Ovary (tissue), 9 donors: ENCODE measurements around the gene ABL1. TPM values are rescaled to one million over a fixed set of nuclear protein-coding genes. Genes with fewer than 3 reads are reported as not detected.

Experiments
- DNase-seq, 5 donors: peaks; one replicate each; pipeline ENCODE4 v3.0.0-alpha.2; 2019 to 2020
- H3K27ac ChIP-seq, 2 donors: fragments of 200-600 bp; one replicate each; pipeline versions ENCODE4 v1.5.1 to v1.8.0; 2019 to 2022
- H3K27me3 ChIP-seq: fragments of 200-600 bp; one replicate; pipeline ENCODE4 v1.8.0; 2022
- H3K36me3 ChIP-seq: fragments of 200-600 bp; sonication (generic); one replicate; pipeline ENCODE4 v1.5.1; 2019
- H3K4me1 ChIP-seq: one replicate; pipeline ENCODE4 v1.8.1; 2013; ENCODE audit warnings: mild to moderate bottlenecking, moderate library complexity; ENCODE audit not compliant: insufficient read depth
- H3K4me3 ChIP-seq: fragments of 200-600 bp; sonication (generic); one replicate; pipeline ENCODE4 v1.5.1; 2017
- H3K9me3 ChIP-seq, 2 donors: fragments of 200-600 bp in 1 of 2; sonication (generic) in 1 of 2; one replicate each; pipeline versions ENCODE4 v1.5.1 to v1.8.1; 2013 to 2019; ENCODE audit warnings: mild to moderate bottlenecking in 1 of 2, moderate library complexity in 1 of 2
- EP300 ChIP-seq: sonication (generic); formaldehyde crosslinking; IDR thresholded peaks from one replicate; pipeline ENCODE4 v1.6.1; 2017; ENCODE audit warnings: antibody characterized with exemption
- POLR2A ChIP-seq: fragments of 450-650 bp; IDR thresholded peaks from one replicate; pipeline ENCODE4 v1.6.1; 2017; ENCODE audit warnings: antibody characterized with exemption, mild to moderate bottlenecking, moderate library complexity
- WGBS, 3 donors: extraction: QIAGEN DNeasy Blood & Tissue Kit in 1 of 3; methylation state at CpG; one replicate each; pipeline versions ENCODE4 v1.1.5 to v1.1.7; 2013 to 2017; 5-methylcytosine and 5-hydroxymethylcytosine counted together
- intact Hi-C, 4 donors: fragments of 100-400 bp; cut with DNase I; formaldehyde crosslinking; loops; one replicate each; pipeline versions ENCODE4 v1.11.0 to v1.15.1; 2022 to 2023
- polyA plus RNA-seq, 2 donors: library from polyadenylated mRNA; stranded (reverse); fragments of 200-250 nt in 1 of 2; fragments of 350-450 nt in 1 of 2; fragmentation: Illumina TruSeq in 1 of 2; extraction: RNeasy Lipid Tissue Mini Kit (QIAGEN cat#74804) in 1 of 2; gene quantifications; one replicate each; pipeline ENCODE4 v1.2.3, GENCODE V29; 2013 to 2014
- total RNA-seq, 7 donors: library from RNA; depleted of rRNA in 2 of 7; stranded (reverse); fragments of >200 nt in 2 of 7; fragmentation: NEBNext Ultra II Directional in 3 of 7; extraction: Animal tissue kit (Norgen Biotek cat#: 25700) in 3 of 7; gene quantifications; one replicate each; pipeline versions ENCODE4 v1.1.0 to v1.2.4, GENCODE V29; 2016 to 2023
- TF ChIP-seq, protein P1 (sequence below), 3 donors: fragments of 450-650 bp in 2 of 3; fragments of 200-600 bp in 1 of 3; IDR thresholded peaks; one replicate each; pipeline versions ENCODE4 v1.5.1 to v1.8.0; 2016 to 2022; ENCODE audit warnings: antibody characterized with exemption in 3 of 3, mild to moderate bottlenecking in 1 of 3
- donor health status: DM: no; HTN: no; CAD: no; lungs with moderate emphysema.
- donor health status: DM: no; HTN: no; CAD: no.
- donor health status: Bipolar disorder and iron deficiency.
- donor health status: DM: yes; HTN: yes; CAD: no.
- donor health status: DM: no; HTN: no; CAD: no.
- donor health status: DM: yes; HTN: yes; CAD: no.

The ABL1 gene
- total and polyA plus RNA-seq, 9 donors, result 39.4 to 112 (median 75.1) TPM

GRCh38 chr9:130904070-130905044, 69.3 kb downstream of the ABL1 start:
- WGBS, 3 donors, result 76 to 84% (median 79%) methylated on average over 43 to 48 of the region's 48 CpGs
- H3K4me3 ChIP-seq, result no peak overlapping the region
- H3K36me3 ChIP-seq, result no peaks in the 10 kb centered on the region
- H3K27ac ChIP-seq, result no peak overlapping the region
- H3K4me1 ChIP-seq, result peaks cover 2% of the 10 kb centered on the region
- H3K27me3 ChIP-seq, result no peaks in the 10 kb centered on the region
- DNase-seq, result no peak
- no peaks in the 10 kb centered on the region for H3K9me3 ChIP-seq
- intact Hi-C loops, result no loop called here
- no peak for TF ChIP-seq EP300
- TF ChIP-seq, protein P1, sequence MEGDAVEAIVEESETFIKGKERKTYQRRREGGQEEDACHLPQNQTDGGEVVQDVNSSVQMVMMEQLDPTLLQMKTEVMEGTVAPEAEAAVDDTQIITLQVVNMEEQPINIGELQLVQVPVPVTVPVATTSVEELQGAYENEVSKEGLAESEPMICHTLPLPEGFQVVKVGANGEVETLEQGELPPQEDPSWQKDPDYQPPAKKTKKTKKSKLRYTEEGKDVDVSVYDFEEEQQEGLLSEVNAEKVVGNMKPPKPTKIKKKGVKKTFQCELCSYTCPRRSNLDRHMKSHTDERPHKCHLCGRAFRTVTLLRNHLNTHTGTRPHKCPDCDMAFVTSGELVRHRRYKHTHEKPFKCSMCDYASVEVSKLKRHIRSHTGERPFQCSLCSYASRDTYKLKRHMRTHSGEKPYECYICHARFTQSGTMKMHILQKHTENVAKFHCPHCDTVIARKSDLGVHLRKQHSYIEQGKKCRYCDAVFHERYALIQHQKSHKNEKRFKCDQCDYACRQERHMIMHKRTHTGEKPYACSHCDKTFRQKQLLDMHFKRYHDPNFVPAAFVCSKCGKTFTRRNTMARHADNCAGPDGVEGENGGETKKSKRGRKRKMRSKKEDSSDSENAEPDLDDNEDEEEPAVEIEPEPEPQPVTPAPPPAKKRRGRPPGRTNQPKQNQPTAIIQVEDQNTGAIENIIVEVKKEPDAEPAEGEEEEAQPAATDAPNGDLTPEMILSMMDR (IDR thresholded peaks at IDR 0.05), result no peak

GRCh38 chr9:130905125-130905901, 70.3 kb downstream of the ABL1 start:
- TF ChIP-seq, protein P1 (IDR thresholded peaks at IDR 0.05), result no peak
- TF ChIP-seq EP300, result no peak
- TF ChIP-seq POLR2A, result no peak
- no peaks in the 10 kb centered on the region for H3K27me3 ChIP-seq
- 86 to 91% (median 90%) methylated on average over 24 of the region's 24 CpGs for WGBS, 3 donors
- no peaks in the 10 kb centered on the region for H3K4me1 ChIP-seq
- no peak for DNase-seq
- no peaks in the 10 kb centered on the region for H3K9me3 ChIP-seq
- H3K36me3 ChIP-seq, result no peaks in the 10 kb centered on the region
- no peak overlapping the region for H3K27ac ChIP-seq
- no peak overlapping the region for H3K4me3 ChIP-seq
- intact Hi-C loops, result no loop called here

- DNase-seq, result no peak
- TF ChIP-seq EP300 (no peak), POLR2A (no peak)
- TF ChIP-seq, protein P1 (IDR thresholded peaks at IDR 0.05), result no peak
- intact Hi-C loops, result no loop called here
- 62 to 67% (median 62%) methylated on average over 24 of the region's 24 CpGs for WGBS, 3 donors
- no peaks in the 10 kb centered on the region for H3K9me3 ChIP-seq
- H3K27me3 ChIP-seq, result no peaks in the 10 kb centered on the region
- no peak overlapping the region for H3K27ac ChIP-seq
- H3K36me3 ChIP-seq, result no peaks in the 10 kb centered on the region
- H3K4me3 ChIP-seq, result no peak overlapping the region
- H3K4me1 ChIP-seq, result no peaks in the 10 kb centered on the region
These were observed 71.1 kb downstream of the ABL1 start for GRCh38 chr9:130905902-130906734.
